Astrocyte of the spinal cord (primary cell): ENCODE data around the gene TESMIN.

ENCODE experiments used
- DNase-seq: peaks from one replicate; pipeline ENCODE4 v3.0.0; 2011; ENCODE audit warnings: low read depth, low spot score
- H3K4me3 ChIP-seq: 2 replicates; pipeline ENCODE4 v1.5.1; 2011; ENCODE audit warnings: low read depth, mild to moderate bottlenecking, low read length, moderate library complexity
- in situ Hi-C: cut with HindIII; loops from 2 replicates; pipeline ENCODE4 v1.10.0; 2017; ENCODE audit warnings: low sequenced_read_pairs
- TF ChIP-seq, protein P1 (sequence below): IDR thresholded peaks from 2 replicates; pipeline ENCODE4 v1.5.1; 2012; ENCODE audit warnings: low read depth, mild to moderate bottlenecking, low read length, inconsistent platforms

TESMIN gene

GRCh38 chr11:68763926-68764657, 12.8 kb upstream of the TESMIN start:
- in situ Hi-C loops: no loop called here
- DNase-seq: no peak
- no peak overlapping the region for H3K4me3 ChIP-seq
- TF ChIP-seq, protein P1, sequence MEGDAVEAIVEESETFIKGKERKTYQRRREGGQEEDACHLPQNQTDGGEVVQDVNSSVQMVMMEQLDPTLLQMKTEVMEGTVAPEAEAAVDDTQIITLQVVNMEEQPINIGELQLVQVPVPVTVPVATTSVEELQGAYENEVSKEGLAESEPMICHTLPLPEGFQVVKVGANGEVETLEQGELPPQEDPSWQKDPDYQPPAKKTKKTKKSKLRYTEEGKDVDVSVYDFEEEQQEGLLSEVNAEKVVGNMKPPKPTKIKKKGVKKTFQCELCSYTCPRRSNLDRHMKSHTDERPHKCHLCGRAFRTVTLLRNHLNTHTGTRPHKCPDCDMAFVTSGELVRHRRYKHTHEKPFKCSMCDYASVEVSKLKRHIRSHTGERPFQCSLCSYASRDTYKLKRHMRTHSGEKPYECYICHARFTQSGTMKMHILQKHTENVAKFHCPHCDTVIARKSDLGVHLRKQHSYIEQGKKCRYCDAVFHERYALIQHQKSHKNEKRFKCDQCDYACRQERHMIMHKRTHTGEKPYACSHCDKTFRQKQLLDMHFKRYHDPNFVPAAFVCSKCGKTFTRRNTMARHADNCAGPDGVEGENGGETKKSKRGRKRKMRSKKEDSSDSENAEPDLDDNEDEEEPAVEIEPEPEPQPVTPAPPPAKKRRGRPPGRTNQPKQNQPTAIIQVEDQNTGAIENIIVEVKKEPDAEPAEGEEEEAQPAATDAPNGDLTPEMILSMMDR: no peak

GRCh38 chr11:68763181-68763721, 11.9 kb upstream of the TESMIN start:
- in situ Hi-C loops: no loop called here
- H3K4me3 ChIP-seq: no peak overlapping the region
- no peak for DNase-seq
- TF ChIP-seq, protein P1: no peak

- DNase-seq: no peak
- in situ Hi-C loops: no loop called here
- H3K4me3 ChIP-seq: no peak overlapping the region
- TF ChIP-seq, protein P1: no peak
Measured at GRCh38 chr11:68762481-68762880, 11.2 kb upstream of the TESMIN start.

DNA sequence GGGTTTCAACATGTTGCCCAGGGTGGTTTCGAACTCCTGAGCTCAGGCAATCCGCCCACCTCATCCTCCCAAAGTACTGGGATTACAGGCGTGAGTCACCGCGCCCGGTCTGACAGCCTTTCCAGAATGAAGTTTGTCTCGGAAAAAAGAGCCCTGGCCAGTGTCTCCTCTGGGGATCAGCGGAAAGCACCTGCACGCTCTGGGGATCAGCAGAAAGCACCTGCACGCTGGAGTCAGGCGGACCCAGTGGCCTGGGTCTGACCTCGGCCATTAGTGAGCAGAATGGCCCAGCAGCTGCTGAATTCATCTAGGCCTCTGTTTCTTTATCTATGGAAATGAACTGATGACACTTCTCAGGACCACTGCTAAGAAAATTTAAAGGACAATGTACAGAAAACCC, 10.5 kb upstream of the TESMIN start:
- no peak overlapping the region for H3K4me3 ChIP-seq
- TF ChIP-seq, protein P1: no peak
- in situ Hi-C loops: no loop called here
- no peak for DNase-seq

DNA sequence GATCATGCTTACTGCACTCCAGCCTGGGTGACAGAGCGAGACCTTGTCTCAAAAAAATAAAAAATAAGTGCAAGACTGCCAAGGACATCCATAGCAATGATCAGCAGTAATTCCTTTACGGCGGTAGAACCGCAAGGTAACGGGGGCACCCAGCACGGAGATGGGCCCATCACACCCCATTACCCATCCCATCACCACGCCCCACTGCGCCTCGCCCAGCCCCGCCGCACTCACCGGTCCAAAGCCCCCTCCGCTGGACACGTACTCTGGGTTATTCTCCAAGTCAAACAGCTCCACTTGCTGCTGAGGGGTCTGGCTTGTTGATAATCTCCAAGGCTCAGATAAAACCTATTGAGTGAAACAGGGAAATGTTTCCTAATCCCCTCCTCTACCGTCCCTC, 8.7 kb upstream of the TESMIN start:
- H3K4me3 ChIP-seq: no peak overlapping the region
- in situ Hi-C loops: no loop called here
- DNase-seq: no peak
- TF ChIP-seq, protein P1: no peak

- in situ Hi-C loops: no loop called here
- no peak overlapping the region for H3K4me3 ChIP-seq
- no peak for DNase-seq
- TF ChIP-seq, protein P1: no peak
Measured at GRCh38 chr11:68757711-68758110, 6.4 kb upstream of the TESMIN start.
